GM19455 (cell line): ENCODE measurements around the gene B4GALNT1.

Source experiments
- ATAC-seq: cut with Tn5 transposase; IDR thresholded peaks from one replicate; pipeline ENCODE4 v1.9.1; 2021; ENCODE audit not compliant: unreplicated experiment

Gene B4GALNT1

GRCh38 chr12:57609781-57610553, 23.0 kb downstream of the B4GALNT1 start:
- no peak for ATAC-seq

GRCh38 chr12:57609101-57609780, 23.8 kb downstream of the B4GALNT1 start:
- no peak for ATAC-seq

- no peak for ATAC-seq
Measured at GRCh38 chr12:57607958-57608663, 24.9 kb downstream of the B4GALNT1 start.

- ATAC-seq = no peak
Measured at GRCh38 chr12:57606821-57607220, 26.2 kb downstream of the B4GALNT1 start.

GRCh38 chr12:57606399-57606798, 26.6 kb downstream of the B4GALNT1 start:
- ATAC-seq = no peak

- ATAC-seq = no peak
Measured at GRCh38 chr12:57605811-57606311, 27.1 kb downstream of the B4GALNT1 start.

GRCh38 chr12:57604992-57605810, 27.8 kb downstream of the B4GALNT1 start:
- ATAC-seq = no peak

- no peak for ATAC-seq
Measured at GRCh38 chr12:57604454-57604991, 28.5 kb downstream of the B4GALNT1 start, which contains the start of gene DTX3. TSS of gene DTX3 (plus strand) at chr12:57604824. CDS start at chr12:57606518, 1,694 bp downstream.

GRCh38 chr12:57603815-57604453, 29.1 kb downstream of the B4GALNT1 start:
- no peak for ATAC-seq

- ATAC-seq = no peak
Measured at GRCh38 chr12:57603324-57603723, 29.7 kb downstream of the B4GALNT1 start.

- no peak for ATAC-seq
Measured at GRCh38 chr12:57602544-57602943, 30.5 kb downstream of the B4GALNT1 start.

GRCh38 chr12:57600395-57600794, 32.6 kb downstream of the B4GALNT1 start:
- no peak for ATAC-seq

GRCh38 chr12:57593187-57593586, 39.8 kb downstream of the B4GALNT1 start:
- no peak for ATAC-seq

GRCh38 chr12:57592551-57593165, 40.3 kb downstream of the B4GALNT1 start:
- no peak for ATAC-seq

GRCh38 chr12:57591782-57592325, 41.1 kb downstream of the B4GALNT1 start:
- ATAC-seq = no peak

- ATAC-seq = peak; percentile 93
Measured at GRCh38 chr12:57590864-57591781, 41.9 kb downstream of the B4GALNT1 start, which contains the start of gene PIP4K2C. TSS of gene PIP4K2C (plus strand) at chr12:57591192. CDS start at chr12:57591290, 98 bp downstream.

- no peak for ATAC-seq
Measured at GRCh38 chr12:57590479-57590863, 42.5 kb downstream of the B4GALNT1 start.
